Stimulated activated CD4-positive, alpha-beta T cell treated with anti-CD3 and anti-CD28 coated beads, Interleukin-4, amount 100 ng/mL, for 1 hour (primary cell): Measurements from ENCODE around the gene TGFBR3.
A peak's percentile ranks its signal among the peaks of the same experiment; 100 is the strongest.

Source experiments
- DNase-seq: peaks from one replicate; pipeline ENCODE4 v3.0.0-alpha.2; 2020

Gene TGFBR3

GRCh38 chr1:91750398-91750996, 135.5 kb downstream of the TGFBR3 start:
- no peak for DNase-seq

DNA sequence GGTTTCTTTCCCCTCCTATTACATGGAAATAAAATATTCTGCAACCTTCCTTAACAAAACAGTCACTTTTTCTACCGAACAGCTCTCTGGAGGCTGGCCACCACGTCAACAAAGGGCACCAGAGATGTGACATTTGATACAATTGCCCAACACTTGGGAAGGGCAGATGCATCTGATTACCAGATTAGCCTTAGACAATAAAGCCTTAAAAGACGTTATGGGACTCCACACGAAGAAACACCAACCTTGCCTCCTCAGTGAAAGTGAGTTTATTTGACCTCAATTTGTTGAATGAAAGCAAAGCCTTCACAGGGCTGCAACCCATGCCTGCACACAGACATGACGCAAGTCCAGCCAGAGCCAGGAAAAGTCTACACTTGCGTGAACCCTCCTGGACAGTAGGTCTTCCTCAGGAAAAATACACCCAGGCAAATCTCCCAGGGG, 136.1 kb downstream of the TGFBR3 start:
- DNase-seq = no peak

- DNase-seq = no peak
These were observed 138.3 kb downstream of the TGFBR3 start for GRCh38 chr1:91747666-91748065.

DNA sequence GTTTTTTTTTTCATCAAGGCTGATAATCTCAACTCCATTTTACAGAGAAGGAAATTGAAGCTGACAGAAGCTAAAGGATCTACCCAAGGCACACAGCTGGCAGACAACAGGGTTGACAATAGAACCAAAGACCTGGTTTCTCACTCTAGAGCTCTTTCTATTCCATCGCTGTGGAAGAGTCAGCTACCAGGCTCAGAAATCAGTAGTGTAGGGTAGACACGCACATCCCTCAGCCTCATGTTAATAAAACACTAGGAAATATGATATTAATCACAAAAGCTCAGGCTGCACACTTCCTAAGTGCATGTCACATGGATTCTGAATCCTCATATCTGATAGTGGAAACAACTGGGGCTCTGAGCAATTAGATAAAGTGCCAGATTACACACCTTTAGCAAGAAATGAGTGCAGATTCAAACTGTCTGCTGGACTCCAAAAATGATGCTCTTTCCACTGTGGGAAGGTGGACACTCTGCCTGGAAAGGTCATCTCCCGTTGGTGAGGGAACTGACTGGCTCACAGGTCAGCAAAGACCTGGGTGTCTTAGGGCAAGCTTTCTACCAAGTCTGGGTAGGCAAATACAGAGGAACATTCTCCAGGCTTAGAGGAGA, 139.1 kb downstream of the TGFBR3 start:
- DNase-seq = no peak

DNA sequence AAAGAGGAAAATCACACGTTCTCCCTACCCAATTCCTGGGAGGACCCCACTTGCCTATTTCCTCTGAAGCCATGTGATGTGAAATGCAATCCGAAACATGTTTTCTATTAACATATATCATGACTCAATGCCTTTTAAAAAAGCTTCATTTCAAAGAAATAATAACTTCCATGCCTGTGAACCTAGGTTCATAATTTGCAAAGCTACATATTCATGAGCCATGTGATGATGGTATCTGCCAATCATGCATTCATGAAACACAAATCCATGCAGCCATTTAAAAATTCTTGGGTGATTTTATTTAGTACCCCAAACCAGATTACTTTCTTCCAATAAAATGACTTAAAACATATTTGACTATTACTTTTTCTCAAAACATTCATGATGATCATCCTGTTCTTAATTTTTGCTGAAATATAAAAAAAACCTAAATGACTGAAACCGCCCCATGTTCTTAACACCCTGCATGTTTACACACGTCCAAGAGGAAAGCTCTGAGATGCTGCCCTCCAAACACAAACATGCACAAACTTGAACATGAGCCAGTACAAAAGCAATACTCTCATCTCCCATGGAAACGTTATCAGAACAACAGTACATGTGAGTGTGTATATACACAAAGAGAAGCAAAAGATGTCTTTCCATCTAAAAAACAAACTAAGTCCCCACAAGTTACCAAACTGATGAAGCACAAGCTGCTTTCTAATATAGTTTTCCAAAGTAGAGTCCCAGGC, 140.1 kb downstream of the TGFBR3 start:
- DNase-seq = no peak

- DNase-seq = no peak
These were observed 140.9 kb downstream of the TGFBR3 start for GRCh38 chr1:91744953-91745639.

- DNase-seq = no peak
These were observed 143.1 kb downstream of the TGFBR3 start for GRCh38 chr1:91742848-91743292.

DNA sequence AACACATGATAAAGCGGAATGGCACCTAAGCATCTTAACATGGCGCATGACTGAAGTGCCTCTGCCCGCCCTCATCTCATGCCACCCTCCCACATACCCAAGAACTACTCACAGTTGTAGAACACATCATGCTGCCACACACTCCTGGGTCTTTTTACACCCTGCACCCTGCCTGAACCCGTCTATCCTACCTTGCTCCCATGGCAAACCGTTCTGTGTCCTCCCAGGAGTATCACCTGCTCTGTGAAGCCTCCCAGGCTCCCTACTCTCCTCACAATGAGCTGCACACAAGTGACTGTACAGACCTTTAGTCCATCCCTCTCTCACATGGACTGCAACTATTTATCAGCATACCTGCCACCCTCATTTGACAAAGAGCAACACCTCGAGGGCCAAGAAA, 144.0 kb downstream of the TGFBR3 start:
- DNase-seq = no peak

DNA sequence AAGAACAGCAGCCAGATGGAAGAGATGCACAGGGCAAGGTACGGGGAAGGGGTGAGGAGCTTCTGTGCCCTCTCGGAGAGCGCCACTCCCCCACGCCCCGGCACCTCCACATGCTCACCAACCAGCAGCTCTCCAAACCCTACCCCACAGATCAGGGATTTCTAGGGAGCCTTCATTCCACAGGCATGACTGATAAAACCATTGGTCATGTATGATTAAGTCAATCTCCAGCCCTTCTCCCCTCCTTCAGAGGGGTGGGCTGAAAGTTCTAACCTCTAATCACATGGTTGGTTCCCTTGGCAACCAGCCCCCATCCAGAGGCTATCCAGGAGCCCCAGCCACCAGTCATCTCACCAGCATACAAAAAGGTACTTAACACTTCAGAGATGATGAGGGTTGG, 144.7 kb downstream of the TGFBR3 start:
- DNase-seq = no peak

GRCh38 chr1:91737650-91738049, 148.3 kb downstream of the TGFBR3 start:
- no peak for DNase-seq

DNA sequence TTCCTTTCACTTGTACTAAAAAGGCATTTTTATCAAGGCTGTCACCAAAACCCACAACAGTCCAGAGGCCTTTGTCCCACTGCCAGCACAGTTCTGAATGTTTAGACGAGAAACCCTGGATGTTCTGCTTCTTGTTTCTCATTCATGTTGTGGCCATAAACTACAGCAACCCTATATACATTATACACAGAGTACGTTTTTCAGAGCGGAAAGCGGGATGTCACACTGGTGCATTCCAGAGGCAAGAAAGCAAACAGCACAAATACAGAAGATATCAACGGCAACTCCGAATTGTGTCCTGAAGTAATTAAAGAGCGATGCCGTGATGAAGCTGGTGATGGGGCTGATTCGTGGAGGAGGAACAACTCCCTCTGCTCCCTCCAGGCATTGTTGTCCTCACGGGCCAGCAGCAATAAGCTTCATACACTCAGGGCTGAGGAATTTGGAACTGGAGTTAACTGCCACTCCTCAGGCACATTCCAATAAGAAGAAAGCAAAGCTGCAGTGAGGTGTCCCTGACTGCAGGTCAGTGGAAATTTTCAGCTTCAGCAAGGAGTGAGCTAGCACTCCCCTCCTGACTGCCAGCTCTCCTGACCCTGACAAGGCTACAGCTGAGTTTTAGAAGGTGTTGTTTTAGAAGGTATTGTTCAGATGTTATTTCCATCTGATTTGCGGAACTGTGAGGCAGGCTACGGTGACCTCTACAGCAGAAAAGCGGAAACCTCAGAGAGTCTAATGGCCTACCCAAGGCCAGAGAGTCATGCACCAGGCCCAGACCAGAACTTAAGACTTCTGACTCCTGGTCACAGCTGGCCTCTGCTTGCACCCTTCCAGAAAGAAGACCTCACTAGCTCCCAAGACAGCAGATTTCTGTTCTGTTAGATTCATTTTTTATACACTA, 149.0 kb downstream of the TGFBR3 start:
- no peak for DNase-seq

GRCh38 chr1:91736146-91736714, 149.7 kb downstream of the TGFBR3 start:
- no peak for DNase-seq

DNA sequence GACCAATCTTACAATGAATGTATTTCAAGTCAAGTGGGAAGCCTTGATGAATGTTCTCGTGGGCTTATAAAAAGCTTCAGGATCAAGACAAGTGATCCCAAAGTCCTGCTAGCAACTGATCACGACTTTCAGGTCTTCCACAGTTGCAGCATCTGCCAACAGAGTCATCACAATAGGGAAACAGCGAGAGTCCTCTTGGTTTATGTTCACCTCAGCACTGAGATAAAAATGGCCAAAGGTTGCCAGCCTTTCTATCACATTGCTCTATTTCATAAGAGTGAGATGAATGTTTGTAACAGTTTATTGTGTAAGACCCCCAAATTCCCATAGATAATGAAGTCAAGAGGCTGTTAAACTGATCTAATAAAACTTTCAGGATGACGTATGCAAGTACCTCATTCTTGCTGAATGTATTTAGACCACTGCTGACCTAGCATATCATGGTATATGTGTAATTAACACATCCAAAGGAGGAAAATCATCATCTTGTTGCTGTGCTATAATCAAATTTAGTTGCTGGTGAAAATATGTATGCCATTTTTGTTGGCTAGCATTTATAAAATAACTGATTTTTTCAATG, 150.6 kb downstream of the TGFBR3 start:
- no peak for DNase-seq

- DNase-seq = no peak
These were observed 151.2 kb downstream of the TGFBR3 start for GRCh38 chr1:91734761-91735160.

- no peak for DNase-seq
These were observed 152.7 kb downstream of the TGFBR3 start for GRCh38 chr1:91733108-91733710.

DNA sequence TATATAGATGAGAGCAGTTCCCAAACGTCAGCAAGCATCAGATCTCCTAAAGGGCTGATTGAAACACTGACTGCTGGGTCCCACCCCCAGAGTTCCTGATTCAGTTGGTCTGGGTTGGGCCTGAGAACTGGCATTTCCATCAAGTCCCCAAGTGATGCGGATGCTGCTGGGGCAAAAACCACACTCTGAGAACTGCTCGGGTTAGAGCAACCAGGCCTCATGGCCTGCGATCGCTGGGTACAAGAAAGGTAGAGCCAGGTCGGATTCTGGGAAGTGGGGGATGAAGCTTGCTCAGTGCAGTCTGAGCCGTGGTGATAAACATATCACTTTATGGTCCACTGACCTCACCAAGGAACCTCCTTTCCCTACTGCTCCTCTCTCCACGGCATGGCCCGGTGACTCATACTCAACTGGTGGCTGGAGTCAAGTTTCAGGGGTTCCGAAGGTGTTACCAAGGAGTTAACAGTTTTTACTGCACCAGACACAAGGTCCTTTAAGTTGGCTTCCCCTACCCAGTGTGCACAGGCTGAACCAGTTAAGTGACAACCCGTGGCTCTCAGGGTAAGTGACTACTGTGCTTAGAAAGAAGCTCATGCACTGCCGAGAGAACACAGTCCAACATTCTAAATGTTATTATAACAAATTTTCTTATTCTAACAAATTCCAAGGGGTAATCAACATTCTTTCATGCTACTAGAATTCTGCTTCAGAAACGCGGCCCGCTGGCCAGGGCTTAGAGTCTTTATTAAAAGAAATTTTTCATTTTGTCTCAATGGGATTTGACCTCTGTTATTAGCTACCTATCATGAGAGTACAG, 153.5 kb downstream of the TGFBR3 start:
- no peak for DNase-seq

- peak; percentile 28 for DNase-seq
These were observed 154.1 kb downstream of the TGFBR3 start for GRCh38 chr1:91731815-91732214.

- DNase-seq = peak; percentile 31
These were observed 154.9 kb downstream of the TGFBR3 start for GRCh38 chr1:91730801-91731732.
